ENCODE measurements around the gene NSRP1.
"Not testable (repeated sequence)": the region's sequence is repeated elsewhere in the genome, so short reads cannot be mapped to it uniquely, and the experiment has no call there.

NSRP1 gene

DNA sequence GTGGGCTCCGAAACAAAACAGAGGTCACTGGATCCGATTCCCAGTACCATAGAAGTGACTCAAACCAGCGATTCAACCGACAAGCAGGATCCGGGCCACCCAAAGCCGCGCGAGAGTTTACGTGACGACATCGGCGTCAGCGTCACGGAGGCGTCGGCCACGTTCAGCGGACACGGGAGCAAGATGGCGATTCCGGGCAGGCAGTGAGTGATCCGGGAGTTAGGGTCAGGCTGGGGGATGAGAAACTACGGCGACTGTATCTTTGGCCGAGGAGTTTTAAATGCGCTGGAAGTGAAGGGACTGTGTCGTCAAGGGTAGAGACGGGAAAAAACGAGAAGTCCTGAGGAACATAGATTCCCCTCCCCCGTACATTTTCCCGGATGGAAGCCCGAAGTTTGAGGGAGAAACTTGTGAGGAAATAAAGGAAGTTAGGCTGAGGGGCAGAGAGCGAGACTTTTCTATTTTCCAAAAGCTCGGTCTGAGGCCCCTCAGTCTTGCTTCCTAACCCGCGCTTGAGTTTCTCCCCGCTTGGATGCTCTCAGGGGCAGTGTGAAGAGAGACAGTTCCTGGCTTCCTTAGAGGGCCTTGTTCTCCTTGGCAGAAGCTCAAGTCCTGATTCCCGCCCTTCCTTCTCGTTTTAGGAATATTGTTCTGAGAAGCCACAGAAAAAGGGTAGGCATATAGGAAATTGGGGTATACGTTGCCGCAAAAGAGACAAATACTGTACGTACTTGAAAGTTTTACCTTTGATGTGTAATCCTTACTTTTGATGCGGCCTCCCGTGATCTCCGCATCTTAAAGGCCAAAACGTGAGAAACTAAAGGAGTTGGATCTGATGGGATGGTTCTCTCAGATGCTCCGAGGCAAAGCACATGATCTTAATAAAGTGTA lies at the start of gene NSRP1:
TSS of gene NSRP1 (plus strand) at position 156 of the 891 bp plus-strand sequence. CDS start at position 184, 28 bp downstream.
- DNase-seq, result peak; percentile 96

GRCh38 chr17:30068465-30068864 lies 48.2 kb upstream of the NSRP1 start:
- DNase-seq, result no peak

GRCh38 chr17:30074254-30074653 lies 42.4 kb upstream of the NSRP1 start:
- no peak for DNase-seq

DNA sequence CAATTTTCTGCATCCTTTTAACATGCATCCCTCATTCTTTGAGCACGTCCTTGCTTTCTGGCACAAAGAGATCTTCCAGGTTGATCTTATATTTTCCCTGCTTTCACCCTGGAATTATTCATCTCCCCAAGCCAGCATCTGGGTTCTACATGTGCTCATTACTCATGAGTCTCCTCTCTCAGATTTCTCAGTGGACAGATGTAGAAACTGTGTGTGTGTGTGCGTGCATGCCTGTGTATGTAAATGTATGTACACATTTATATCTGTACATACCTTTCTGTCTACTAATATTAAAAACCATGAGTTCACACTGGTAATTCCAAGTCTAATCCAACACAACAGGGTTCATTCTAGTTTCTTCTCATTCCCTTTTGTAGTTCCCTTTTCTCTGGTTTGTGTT lies 41.9 kb upstream of the NSRP1 start:
- no peak for DNase-seq

- no peak for DNase-seq
These were observed 33.8 kb upstream of the NSRP1 start for GRCh38 chr17:30082773-30083172.

DNA sequence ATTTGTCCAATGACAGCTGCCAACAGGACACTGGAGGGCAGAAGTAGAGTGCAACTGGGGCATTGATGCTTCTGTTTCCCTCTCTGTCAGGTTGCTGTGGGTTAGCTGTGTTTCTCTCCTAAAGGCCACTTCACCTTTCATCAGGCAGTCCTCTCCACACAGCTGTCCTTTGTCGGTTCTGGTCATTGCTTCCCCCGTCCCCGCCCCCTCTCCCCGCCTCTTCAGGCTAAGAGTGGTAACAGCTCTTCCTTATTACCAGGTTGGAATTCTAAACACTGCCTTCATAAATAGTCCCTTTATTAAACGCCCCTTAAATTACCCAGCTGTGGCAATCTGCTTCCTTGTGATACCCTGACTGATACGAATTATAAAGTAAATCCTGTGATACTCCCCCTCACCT lies 31.8 kb upstream of the NSRP1 start:
- no peak for DNase-seq

GRCh38 chr17:30086896-30087295 lies 29.7 kb upstream of the NSRP1 start:
- DNase-seq, result no peak

DNA sequence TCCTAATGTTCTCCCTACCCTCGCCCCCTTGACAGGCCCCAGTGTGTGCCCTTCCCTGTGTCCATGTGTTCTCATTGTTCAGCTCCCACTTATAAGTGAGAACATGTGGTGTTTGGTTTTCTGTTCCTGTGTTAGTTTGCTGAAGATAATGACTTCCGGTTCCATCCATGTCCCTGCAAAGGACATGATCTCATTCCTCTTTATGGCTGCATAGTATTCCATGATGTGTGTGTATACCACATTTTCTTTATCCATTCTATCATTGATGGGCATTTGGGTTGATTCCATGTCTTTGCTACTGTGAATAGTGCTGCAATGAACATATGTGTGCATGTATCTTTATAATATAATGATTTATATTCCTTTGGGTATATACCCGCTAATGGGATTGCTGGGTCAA lies 29.2 kb upstream of the NSRP1 start:
- DNase-seq, result not testable (repeated sequence)

DNA sequence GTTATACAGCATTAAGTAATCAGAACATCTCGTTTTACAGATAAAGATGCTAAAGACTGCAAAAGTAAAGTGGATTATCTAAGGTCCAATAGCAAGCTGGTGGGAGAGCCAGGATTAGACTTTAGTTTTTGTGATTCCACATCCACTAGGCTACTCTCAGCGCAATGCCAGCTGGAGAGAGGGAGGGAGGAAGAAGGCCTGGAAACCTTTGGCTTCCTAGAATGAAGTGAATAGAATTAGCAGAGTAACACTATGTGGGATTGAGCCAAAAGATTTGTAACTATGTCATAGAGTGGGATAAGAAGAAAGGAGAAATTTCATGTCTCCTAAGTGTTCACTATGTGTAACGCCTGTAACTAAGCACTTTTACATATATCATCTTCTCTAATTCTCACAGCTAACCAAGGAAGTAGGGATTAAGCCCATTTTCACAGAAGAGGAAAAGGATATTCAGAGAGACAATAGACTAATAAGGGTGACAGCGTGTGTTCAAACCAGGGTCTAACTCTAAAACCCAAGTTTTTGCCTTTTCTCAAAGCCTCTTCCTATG lies 25.4 kb upstream of the NSRP1 start:
- no peak for DNase-seq

GRCh38 chr17:30091771-30092170 lies 24.8 kb upstream of the NSRP1 start:
- no peak for DNase-seq

DNA sequence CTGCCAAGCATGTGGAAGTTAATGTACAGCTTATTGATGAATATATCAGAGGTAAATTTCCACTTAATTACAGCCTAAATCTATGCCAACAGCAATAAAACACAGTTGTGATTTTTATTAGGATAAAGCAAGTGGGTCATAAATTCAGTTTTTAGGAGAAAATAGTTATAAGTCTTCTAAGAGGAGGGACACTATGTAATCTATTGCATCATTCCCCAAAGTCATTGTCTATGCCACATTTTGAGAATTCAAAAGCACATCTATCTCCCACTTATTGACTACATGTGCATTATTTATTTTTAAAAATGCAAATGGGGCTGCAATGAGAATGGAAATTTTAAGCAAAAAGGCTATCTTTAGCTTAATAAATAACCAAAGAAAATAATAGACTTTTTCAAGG lies 23.7 kb upstream of the NSRP1 start:
- no peak for DNase-seq

DNA sequence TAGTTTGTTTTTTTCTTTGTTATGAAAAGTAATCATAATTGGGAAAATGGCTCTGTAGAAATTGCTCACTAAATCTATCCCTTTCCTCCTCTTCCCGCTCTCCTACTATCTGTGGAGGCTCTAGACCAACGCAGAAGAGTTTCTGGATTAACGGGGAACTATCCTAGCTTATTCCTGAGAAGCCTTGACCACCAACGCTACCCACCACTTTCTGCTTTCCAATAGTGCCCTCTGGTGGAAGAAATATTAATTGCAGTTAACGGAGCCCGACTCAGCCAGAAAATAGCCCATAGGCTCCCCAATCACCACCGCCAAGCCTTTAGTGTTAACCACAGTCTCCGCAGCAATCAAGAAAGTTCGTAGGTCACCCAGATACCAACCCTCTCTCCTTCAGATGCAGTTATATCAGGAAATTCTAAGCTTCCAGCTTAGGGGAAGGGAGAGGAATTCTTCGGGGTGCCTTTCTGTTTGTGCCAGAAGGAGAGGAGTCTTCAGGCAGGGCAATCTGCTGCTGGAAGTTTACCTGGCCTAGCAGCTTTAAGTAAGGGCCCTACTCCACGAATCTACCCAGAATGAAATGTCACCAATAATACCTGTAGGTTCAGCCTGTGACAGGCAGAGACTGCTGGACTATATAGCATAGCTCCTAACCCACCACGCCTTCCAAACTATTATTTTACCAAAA lies 23.0 kb upstream of the NSRP1 start:
- DNase-seq, result peak; percentile 92

- DNase-seq, result peak; percentile 26
These were observed 20.9 kb upstream of the NSRP1 start for GRCh38 chr17:30095507-30096244.

- DNase-seq, result no peak
These were observed 14.8 kb upstream of the NSRP1 start for GRCh38 chr17:30101686-30102390.

DNA sequence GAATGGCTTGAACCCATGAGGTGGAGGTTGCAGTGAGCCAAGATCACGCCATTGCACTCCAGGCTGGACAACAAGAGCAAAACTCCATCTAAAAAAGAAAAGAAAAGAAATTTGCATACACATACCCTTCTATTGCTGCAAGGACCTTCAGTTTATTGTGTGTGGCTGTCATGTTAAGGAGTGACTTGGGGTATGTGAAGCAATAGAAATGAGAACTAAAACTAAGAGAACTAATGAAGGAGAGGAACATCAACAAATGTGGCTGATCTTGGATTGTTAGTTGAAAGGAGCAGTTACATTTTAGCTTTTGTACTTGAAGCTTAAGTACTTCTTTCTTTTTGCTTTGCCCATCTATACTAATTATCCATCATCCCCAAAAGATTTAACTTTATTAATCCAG lies 12.7 kb upstream of the NSRP1 start:
- no peak for DNase-seq

- DNase-seq, result peak; percentile 92
These were observed 11.9 kb upstream of the NSRP1 start for GRCh38 chr17:30104575-30105339.

DNA sequence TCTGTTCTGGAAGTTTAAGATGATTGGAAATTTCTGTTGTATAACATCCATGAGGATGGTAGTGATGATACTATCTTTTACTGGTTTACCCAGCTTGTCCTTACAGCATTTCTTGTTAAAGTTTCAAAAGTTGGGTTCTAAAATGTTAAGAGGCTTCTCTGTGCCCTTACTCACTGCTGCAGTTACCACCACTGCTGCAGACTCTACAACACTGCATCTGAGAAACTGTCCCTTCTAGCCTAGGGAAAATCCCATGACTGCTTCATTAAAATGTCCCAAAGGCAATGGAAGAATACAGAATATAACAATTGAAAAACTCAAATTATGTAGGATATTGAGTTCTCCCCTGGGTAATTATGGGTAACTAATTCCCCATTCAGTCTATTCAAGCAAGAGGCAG lies 3.8 kb upstream of the NSRP1 start:
- no peak for DNase-seq

GRCh38 chr17:30113213-30113612 lies 3.4 kb upstream of the NSRP1 start:
- DNase-seq, result no peak

DNA sequence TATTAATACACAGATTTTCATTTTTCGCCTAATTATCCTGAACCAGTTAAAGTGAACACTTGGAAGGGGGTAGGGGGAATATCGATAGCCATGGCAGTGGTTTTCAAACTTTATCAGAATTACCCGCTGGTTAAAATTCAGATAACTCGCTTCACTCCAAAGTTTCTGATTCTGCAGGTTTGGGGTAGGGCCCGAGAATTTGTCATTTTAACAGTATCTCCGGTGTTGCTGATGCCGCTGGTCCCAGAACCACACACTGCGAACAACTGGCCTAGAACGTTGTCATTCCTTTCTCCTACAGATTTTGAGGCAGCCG lies 313 bp upstream of the NSRP1 start:
- DNase-seq, result no peak

- DNase-seq, result no peak
These were observed 1.1 kb downstream of the NSRP1 start for GRCh38 chr17:30117675-30118081.

DNA sequence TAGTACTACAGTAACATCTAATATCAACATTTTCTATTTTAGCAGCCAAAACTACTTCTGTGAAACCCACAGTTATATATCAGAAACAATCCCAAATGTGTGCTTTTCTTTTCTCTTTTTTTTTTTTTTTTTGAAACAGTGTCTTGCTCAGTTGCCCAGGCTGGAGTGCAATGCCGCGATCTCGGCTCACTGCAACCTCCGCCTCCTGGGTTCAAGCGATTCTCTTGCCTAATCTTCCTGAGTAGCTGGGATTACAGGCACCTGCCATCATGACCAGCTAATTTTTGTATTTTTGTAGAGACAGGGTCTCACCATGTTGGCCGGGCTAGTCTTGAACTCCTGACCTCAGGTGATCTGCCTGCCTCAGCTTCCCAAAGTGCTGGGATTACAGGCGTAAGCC lies 2.0 kb downstream of the NSRP1 start:
- not testable (repeated sequence) for DNase-seq

DNA sequence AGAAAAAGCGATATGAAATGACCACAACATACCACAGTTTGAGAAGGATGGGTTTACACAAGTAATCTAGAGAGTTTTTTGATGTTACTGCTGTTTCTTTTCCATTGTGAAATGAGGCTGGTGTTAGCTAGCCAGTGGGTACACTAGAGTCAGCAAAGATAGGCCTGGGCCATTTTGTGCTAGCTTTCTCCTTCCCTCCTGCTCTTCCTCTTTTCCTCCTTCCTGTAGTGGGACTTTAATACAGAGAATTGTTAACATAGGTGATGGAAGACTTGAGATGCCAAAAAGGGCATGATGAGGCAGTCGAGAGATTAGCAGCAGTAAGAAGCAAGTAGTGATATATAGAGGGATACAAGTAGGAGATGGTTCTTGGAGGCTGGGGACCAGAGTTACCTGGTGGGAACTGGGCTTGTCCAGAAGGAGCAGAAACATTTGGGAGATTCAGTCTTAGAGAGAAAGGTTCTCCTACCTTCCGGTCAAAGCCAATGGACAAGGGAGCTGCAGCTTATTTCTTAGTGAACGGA lies 7.7 kb downstream of the NSRP1 start:
- no peak for DNase-seq

Measured in retina (tissue), 1 donor.